Panc1 (cell line): ENCODE measurements around the gene C3orf22.

ENCODE experiments used
- CTCF ChIP-seq: fragments of 450-650 bp; IDR thresholded peaks from 2 replicates; pipeline ENCODE4 v1.5.1; 2017; ENCODE audit warnings: mild to moderate bottlenecking
- POLR2AphosphoS5 ChIP-seq: IDR thresholded peaks from 2 replicates; pipeline ENCODE4 v1.6.1; 2012; ENCODE audit warnings: mild to moderate bottlenecking, low read depth, low read length, moderate library complexity
- REST ChIP-seq, 2 experiments: IDR thresholded peaks; 2 replicates each; pipeline ENCODE4 v1.6.1; 2011 to 2012; ENCODE audit warnings: low read depth in 2 of 2, control low read depth in 1 of 2, low read length in 1 of 2, mild to moderate bottlenecking in 1 of 2, moderate library complexity in 1 of 2; ENCODE audit not compliant: insufficient read depth in 1 of 2
- TCF7L2 ChIP-seq: IDR thresholded peaks from 2 replicates; pipeline ENCODE4 v1.6.1; 2011; ENCODE audit warnings: mild to moderate bottlenecking, low read depth, low read length, inconsistent platforms

DNA sequence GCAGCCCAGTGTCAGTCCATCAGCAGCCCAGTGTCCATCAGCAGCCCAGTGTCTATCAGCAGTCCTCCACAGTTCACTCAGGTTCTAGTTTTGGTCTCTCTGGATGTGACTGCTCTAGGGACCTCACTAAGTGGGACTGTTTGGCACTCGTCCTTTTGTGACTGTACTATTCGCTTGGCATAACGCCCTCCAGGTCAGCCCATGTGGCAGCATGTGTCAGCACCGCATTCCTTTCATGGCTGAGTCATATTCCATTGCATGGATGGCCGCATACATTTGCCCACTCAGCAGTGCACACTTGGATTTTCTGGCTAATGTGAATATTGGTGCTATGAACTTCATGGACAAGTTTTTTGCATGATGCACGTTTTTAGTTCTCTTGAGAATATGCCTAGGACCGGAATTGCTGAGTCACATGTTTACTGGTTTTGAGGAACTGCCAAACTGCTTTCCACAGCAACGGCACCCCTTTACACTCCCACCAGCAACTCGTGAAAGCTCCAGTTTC is 18.3 kb downstream of the C3orf22 start:
- TF ChIP-seq CTCF, result no peak
- TF ChIP-seq REST (IDR thresholded peaks at IDR 0.05; ENCODE audit: insufficient read depth in 1 of 2, low read depth in 2 of 2, low read length in 1 of 2), result no peak
- no peak for TF ChIP-seq POLR2AphosphoS5
- TF ChIP-seq TCF7L2, result no peak
